ENCODE results near the gene RNF224. TPM values are rescaled to one million over a fixed set of nuclear protein-coding genes. Genes with fewer than 3 reads are reported as not detected.
A peak's percentile ranks its signal among the peaks of the same experiment; 100 is the strongest.

Gene RNF224
- total and polyA plus RNA-seq, 2 donors = 0.09 TPM; not detected in 1

DNA sequence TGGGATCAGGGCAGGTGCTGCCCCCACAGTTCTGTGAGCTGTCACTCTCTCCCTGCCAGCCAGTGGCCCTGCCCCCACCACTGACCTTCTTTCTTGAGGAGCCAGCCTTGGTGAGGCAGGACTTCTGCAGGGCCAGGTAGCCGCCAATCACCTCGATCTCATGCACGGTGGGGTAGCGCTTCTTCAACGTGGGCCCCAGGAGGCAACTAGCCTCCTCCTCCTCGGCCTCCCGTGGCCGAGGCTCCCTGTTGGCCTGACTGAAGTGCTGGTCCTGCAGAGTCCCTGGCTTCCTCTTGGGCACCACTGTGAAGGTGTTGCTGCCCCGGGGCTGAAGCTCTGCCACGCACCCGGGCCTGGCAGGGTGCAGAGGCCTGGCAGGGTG lies 28.4 kb upstream of the RNF224 start:
- Histone ChIP-seq H3K36me3 (ENCODE audit: insufficient read depth) (no peaks in the 10 kb centered on the region), H3K4me1 (ENCODE audit: insufficient read depth) (no peaks in the 10 kb centered on the region), H3K27ac (ENCODE audit: low read depth) (no peak overlapping the region), H3K4me3 (ENCODE audit: low read depth, low read length) (no peak overlapping the region)
- no peak for DNase-seq (ENCODE audit: extremely low spot score)
- WGBS = 76% methylated on average over 11 of the region's 11 CpGs

DNA sequence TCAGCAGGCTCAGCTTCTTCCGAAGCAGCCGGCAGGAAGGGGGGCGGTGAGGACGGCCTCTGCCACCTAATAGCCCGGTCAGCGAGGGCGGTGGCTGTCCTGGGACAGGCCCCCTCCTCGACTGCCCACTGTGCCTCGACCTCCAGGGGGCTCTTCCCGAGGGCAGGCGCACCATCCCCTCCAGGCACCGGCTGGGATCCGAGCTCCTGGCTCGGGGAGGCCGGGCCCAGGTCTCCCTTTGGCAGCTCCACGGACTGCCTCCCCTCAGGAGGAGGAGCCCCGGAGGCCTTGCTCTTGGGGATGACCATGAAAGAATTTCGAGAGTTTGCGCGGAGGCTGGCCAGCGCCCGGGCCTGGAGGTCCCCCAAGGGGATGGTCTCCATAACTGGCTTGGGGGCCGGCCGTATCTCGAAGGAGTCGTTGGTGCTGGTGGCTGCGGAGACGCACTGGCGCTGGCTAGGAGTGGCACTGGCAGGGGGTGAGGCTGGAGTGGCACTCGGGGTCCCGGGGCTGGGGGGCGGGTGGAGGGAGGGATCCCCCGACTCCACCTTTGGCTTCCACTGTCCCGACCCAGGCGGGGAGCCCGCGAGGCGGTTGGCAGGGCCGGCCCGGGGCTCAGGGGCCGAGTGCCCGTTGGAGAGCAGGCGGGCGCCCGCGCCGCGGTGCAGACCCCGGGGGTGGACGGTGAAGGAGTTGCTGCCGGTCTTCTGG lies 27.7 kb upstream of the RNF224 start:
- peak overlapping the region; percentile 88 for H3K4me3 ChIP-seq (ENCODE audit: low read depth, low read length)
- 8% methylated on average over 51 of the region's 51 CpGs for WGBS
- H3K4me1 ChIP-seq (ENCODE audit: insufficient read depth) = no peaks in the 10 kb centered on the region
- no peak overlapping the region for H3K27ac ChIP-seq (ENCODE audit: low read depth)
- no peaks in the 10 kb centered on the region for H3K36me3 ChIP-seq (ENCODE audit: insufficient read depth)
- DNase-seq (ENCODE audit: extremely low spot score) = no peak

DNA sequence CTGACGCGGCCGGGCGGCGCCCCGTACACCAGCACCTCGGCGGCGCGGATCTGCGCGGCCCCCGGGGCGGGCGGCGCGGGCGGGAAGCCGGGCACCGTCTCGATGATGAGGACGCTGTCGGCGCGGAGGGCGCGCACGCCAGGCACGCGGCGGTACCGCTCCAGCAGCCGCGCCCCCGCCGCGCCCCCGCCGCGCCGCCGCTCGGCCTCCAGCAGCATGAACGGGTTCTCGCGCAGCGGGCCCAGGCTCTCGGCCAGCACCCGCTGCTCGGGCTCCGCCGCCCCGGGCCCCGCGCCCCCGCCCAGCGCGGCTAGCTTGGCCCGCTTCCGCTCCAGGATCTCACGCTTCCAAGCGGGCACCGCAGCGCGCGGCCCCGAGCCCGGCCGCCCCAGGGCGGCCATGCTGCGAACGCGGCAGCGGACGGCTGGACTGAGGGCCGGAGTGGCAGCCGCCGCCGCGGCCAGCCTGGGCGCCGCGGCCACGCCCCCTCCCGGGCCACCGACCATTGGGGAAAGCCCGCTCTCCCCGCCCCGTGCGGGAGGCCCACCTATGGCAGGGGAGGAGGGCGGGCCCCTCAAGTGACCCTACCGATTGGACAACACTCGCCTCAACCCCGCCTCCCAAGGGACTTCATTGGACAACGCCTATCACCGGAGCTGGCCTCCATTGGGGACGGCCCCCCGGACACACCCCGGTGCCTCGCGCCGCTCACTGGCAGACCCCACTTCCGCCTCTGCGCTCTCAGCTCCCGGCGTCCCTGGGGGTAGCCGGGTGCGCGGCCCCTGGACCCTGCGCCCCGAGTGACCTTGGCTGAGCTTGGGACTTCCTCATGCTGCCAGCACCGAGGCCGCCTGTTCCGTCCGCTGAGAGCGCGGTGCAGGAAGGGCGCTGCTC lies 26.7 kb upstream of the RNF224 start, which contains the start of gene TPRN:
TPRN (minus strand) TSS at position 431 of the 894 bp plus-strand sequence; CDS start at position 401, 30 bp downstream.
- H3K27ac ChIP-seq (ENCODE audit: low read depth) = peak within 1 kb of the TSS; percentile 54
- H3K4me3 ChIP-seq (ENCODE audit: low read depth, low read length) = peak within 1 kb of the TSS; percentile 88
- DNase-seq (ENCODE audit: extremely low spot score) = peak; percentile 98
- no peaks in the 10 kb centered on the region for H3K4me1 ChIP-seq (ENCODE audit: insufficient read depth)
- WGBS = under 1% methylated on average over 115 of the region's 118 CpGs
- H3K36me3 ChIP-seq (ENCODE audit: insufficient read depth) = no peaks in the 10 kb centered on the region

DNA sequence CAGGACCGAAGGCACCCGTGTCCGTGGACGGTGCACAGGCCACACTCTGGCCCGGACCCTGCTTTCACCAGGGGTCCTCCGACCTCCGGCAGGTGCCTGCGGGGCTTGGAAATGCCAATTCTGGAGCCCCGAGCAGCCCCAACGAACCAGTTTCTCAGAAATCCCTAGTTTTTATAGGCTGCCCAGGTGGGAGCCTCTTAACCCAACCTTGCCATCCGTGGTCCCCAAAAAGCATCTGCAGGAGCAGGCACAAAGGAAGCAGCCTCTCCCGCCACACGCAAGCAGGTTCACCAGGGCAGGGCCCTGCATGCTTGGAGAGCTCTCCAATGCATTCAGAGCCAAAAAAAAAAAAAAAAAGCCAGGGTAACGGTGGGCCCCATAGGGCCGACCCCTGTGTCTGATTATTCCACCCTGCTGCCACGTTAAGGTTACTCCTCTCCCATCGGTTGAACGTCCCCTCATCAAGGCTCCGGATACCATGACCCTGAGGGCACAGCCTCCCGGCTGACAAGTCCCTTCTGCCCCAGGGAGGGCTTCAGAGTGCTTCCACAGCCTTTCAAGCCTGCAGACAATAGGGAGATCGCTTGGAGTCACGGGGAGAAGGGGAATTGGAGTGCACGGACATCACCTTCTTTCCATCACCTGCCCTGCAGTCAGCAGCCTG lies 26.0 kb upstream of the RNF224 start:
- no peak for DNase-seq (ENCODE audit: extremely low spot score)
- H3K36me3 ChIP-seq (ENCODE audit: insufficient read depth) = no peaks in the 10 kb centered on the region
- no peaks in the 10 kb centered on the region for H3K4me1 ChIP-seq (ENCODE audit: insufficient read depth)
- peak overlapping the region; percentile 38 for H3K27ac ChIP-seq (ENCODE audit: low read depth)
- H3K4me3 ChIP-seq (ENCODE audit: low read depth, low read length) = peak overlapping the region; percentile 61
- 18% methylated on average over 23 of the region's 23 CpGs for WGBS

DNA sequence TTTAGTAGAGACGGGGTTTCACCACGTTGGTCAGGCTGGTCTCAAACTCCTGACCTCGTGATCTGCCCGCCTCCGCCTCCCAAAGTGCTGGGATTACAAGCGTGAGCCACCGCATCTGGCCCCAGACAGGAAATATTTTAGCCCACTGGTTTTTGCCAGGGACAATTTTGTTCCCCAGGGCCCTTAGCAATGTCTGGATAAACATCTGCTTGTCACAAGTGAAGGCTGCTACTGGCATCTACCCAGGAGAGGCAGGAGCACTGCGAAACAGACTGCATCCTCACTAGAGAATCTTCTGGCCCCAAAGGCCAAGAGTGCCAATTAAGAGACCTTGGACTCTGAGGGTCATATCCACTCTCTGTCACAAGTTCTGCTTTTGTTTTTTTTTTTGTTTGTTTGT lies 24.3 kb upstream of the RNF224 start:
- no peaks in the 10 kb centered on the region for H3K36me3 ChIP-seq (ENCODE audit: insufficient read depth)
- WGBS = 83% methylated on average over 8 of the region's 8 CpGs
- H3K4me1 ChIP-seq (ENCODE audit: insufficient read depth) = no peaks in the 10 kb centered on the region
- H3K4me3 ChIP-seq (ENCODE audit: low read depth, low read length) = no peak overlapping the region
- H3K27ac ChIP-seq (ENCODE audit: low read depth) = no peak overlapping the region
- DNase-seq (ENCODE audit: extremely low spot score) = no peak

DNA sequence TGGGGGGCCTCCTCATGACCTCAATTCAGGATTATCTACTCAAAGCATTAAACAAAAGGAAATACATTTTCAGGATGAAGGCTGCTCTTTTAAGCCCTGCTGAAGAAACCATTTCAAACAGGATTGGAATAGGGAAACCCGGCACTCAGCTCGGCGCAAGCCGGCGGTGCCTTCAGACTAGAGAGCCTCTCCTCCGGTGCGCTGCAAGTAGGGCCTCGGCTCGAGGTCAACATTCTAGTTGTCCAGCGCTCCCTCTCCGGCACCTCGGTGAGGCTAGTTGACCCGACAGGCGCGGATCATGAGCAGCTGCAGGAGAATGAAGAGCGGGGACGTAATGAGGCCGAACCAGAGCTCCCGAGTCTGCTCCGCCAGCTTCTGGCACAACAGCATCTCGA lies 22.6 kb upstream of the RNF224 start:
- no peak for DNase-seq (ENCODE audit: extremely low spot score)
- H3K36me3 ChIP-seq (ENCODE audit: insufficient read depth) = no peaks in the 10 kb centered on the region
- H3K27ac ChIP-seq (ENCODE audit: low read depth) = no peak overlapping the region
- peak overlapping the region; percentile 92 for H3K4me3 ChIP-seq (ENCODE audit: low read depth, low read length)
- no peaks in the 10 kb centered on the region for H3K4me1 ChIP-seq (ENCODE audit: insufficient read depth)
- 13% methylated on average over 21 of the region's 21 CpGs for WGBS

DNA sequence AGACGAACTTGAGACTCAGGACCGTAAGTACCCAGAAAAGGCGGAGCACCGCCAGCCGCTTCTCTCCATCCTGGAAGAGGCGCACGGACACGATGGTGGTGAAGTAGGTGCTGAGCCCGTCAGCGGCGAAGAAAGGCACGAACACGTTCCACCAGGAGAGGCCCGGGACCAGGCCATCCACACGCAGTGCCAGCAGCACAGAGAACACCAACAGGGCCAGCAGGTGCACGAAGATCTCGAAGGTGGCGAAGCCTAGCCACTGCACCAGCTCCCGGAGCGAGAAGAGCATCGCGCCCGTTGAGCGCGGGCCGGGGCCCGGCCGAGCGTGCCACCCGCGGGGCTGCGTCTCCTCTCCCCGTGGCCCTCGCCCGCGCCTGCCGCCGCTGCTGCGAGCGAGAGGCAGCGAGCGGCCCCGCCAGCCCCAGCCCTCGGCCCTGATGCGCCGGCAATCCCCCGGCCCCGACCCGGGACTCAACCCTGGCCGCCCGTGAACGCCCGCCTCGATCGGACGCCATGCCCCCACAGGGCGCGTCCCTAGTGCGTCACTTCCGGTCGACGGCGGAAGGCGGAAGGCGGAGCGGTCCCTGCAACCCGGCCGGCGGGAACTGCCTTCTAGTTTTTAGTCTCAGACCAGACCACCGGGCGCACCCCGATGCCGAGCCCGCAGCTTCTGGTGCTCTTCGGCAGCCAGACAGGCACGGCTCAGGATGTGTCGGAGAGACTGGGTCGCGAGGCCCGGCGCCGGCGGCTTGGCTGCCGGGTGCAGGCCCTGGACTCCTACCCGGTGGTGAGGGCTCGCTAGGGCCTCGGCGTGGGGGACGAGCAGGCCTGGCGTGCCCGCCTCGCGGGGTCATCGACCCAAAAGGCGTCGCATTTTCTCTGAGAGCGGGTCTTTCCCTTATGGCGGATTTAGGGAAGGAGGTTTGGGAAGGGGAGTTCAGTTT lies 21.9 kb upstream of the RNF224 start, which contains the start of the genes NDOR1 and TMEM203:
NDOR1 (plus strand) TSS at position 575 of the 944 bp plus-strand sequence; CDS start at position 653, 78 bp downstream.
TMEM203 (minus strand) TSS at position 523 of the 944 bp plus-strand sequence; CDS start at position 289, 234 bp downstream.
- Histone ChIP-seq H3K36me3 (ENCODE audit: insufficient read depth) (no peaks in the 10 kb centered on the region), H3K27ac (ENCODE audit: low read depth) (peak within 1 kb of the TSS; percentile 54), H3K4me3 (ENCODE audit: low read depth, low read length) (peak within 1 kb of the TSS; percentile 92), H3K4me1 (ENCODE audit: insufficient read depth) (no peaks in the 10 kb centered on the region)
- peak; percentile 57 for DNase-seq (ENCODE audit: extremely low spot score)
- under 1% methylated on average over 98 of the region's 98 CpGs for WGBS

DNA sequence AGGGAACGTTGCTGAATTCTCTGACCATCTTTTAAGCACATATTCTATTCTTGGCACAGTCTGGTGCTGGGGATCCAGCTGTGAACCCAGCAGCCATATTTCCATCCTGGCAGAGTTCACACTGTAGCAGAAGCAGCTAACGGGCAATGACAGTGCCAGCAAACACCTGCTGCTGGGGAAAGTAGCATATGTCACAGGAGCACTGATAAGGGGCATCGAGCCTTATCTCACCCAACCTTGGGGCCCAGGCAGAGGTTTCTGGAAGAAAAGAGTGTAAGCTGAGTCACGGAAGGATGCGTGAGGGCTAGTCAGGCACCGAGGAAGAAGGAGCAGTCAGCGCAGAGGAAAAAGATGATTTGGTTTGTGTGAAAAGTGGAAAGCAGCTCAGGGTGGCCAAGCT lies 20.7 kb upstream of the RNF224 start:
- H3K4me3 ChIP-seq (ENCODE audit: low read depth, low read length) = no peak overlapping the region
- 81% methylated on average over 7 of the region's 7 CpGs for WGBS
- H3K36me3 ChIP-seq (ENCODE audit: insufficient read depth) = no peaks in the 10 kb centered on the region
- DNase-seq (ENCODE audit: extremely low spot score) = no peak
- no peaks in the 10 kb centered on the region for H3K4me1 ChIP-seq (ENCODE audit: insufficient read depth)
- no peak overlapping the region for H3K27ac ChIP-seq (ENCODE audit: low read depth)

DNA sequence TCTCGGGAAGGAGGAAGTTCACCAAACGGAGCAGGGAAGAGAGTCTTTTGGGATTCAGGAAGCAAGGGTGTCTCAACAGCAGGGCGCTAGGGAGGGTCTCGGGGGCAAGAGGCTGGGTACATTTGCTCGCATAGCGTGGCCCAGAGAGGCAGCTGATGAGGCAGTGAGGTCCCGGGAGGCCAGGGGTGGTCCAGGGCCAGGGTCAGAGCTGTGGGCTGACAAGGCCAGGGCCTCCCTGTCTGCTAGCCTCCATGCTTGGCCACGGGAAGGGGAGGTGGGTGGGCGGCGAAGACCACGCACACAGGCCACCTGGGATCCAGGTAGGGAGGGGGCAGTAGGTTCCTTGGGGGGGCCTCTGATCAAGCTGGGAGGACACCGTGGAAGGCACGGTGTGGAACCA lies 15.8 kb upstream of the RNF224 start:
- DNase-seq (ENCODE audit: extremely low spot score) = no peak
- H3K27ac ChIP-seq (ENCODE audit: low read depth) = no peak overlapping the region
- 80% methylated on average over 13 of the region's 13 CpGs for WGBS
- H3K4me3 ChIP-seq (ENCODE audit: low read depth, low read length) = no peak overlapping the region
- H3K4me1 ChIP-seq (ENCODE audit: insufficient read depth) = no peaks in the 10 kb centered on the region
- no peaks in the 10 kb centered on the region for H3K36me3 ChIP-seq (ENCODE audit: insufficient read depth)

DNA sequence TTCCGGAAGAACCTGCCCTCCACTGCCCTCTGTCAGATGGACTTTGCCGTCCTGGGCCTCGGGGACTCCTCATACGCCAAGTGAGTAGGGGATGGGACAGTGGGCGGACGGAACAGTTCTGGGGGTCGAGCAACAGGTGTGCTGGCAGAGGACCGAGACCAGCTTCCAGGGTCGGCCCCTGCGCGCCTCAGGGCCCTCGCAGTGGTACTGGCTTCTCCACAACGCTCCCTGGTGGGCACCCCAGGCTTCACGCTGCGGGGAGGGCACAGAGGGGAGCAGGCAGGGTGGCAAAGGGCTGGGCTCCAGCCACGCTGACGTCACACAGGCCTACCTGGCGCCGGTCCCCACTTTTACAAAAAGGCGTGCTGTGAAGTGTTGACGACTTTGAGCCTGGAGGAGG lies 14.8 kb upstream of the RNF224 start:
- H3K27ac ChIP-seq (ENCODE audit: low read depth) = no peak overlapping the region
- no peaks in the 10 kb centered on the region for H3K36me3 ChIP-seq (ENCODE audit: insufficient read depth)
- no peak overlapping the region for H3K4me3 ChIP-seq (ENCODE audit: low read depth, low read length)
- no peak for DNase-seq (ENCODE audit: extremely low spot score)
- no peaks in the 10 kb centered on the region for H3K4me1 ChIP-seq (ENCODE audit: insufficient read depth)
- WGBS = 81% methylated on average over 21 of the region's 21 CpGs

DNA sequence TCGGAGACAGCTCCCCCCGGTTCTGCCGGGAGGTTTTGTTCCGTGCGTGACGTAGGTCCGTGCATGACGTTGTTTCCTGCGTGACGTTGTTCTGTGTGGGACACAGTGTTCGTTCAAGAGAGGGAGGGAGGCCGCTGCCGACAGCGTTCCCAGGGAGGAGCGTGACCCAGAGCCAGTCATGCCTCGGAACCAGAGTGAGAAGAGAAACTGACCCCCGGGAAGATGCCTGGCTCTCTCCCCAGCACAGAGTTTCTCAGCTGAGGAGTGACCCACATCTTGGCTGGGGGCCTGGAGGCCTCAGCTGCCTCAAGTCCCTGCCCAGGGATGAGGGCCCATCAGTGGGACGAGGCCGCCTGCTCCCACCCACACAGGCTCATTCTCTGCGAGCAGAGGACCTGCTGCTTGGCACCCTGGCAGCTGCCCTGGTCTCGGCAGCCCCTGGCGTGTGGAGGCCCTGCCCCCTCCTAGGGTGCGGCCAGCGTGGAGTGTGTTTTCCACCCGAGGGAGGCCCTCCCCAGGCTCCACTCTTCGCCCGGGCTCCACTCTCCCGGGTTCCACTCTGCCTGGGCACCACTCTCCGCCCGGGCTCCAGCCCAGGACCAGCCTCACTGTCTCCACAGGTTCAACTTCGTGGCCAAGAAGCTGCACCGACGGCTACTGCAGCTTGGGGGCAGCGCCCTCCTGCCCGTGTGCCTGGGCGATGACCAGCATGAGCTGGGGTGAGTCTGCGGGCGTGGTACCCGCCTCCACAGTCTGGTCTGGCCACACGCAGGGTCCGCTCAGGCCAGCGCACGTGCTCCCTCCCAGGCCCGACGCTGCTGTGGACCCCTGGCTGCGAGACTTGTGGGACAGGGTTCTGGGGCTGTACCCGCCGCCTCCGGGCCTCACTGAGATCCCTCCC lies 13.9 kb upstream of the RNF224 start:
- 90% methylated on average over 49 of the region's 49 CpGs for WGBS
- no peaks in the 10 kb centered on the region for H3K36me3 ChIP-seq (ENCODE audit: insufficient read depth)
- H3K27ac ChIP-seq (ENCODE audit: low read depth) = no peak overlapping the region
- no peaks in the 10 kb centered on the region for H3K4me1 ChIP-seq (ENCODE audit: insufficient read depth)
- no peak overlapping the region for H3K4me3 ChIP-seq (ENCODE audit: low read depth, low read length)
- DNase-seq (ENCODE audit: extremely low spot score) = no peak

DNA sequence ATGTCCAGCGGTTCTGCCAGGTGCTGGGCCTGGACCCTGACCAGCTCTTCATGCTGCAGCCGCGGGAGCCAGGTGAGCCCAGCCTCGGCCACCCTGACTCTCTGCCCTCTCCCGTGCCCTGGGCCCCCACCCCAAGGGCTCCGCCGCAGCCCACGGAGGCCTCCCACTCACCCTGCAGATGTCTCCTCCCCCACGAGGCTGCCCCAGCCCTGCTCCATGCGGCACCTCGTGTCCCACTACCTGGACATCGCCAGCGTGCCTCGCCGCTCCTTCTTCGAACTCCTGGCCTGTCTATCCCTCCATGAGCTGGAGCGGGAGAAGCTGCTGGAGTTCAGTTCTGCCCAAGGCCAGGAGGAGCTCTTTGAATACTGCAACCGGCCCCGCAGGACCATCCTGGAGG lies 12.7 kb upstream of the RNF224 start:
- Histone ChIP-seq H3K36me3 (ENCODE audit: insufficient read depth) (no peaks in the 10 kb centered on the region), H3K27ac (ENCODE audit: low read depth) (no peak overlapping the region), H3K4me3 (ENCODE audit: low read depth, low read length) (no peak overlapping the region), H3K4me1 (ENCODE audit: insufficient read depth) (no peaks in the 10 kb centered on the region)
- DNase-seq (ENCODE audit: extremely low spot score) = no peak
- WGBS = 93% methylated on average over 19 of the region's 19 CpGs
